Caco-2 (cell line): ENCODE data around the gene FRMD4A. TPM values are rescaled to one million over a fixed set of nuclear protein-coding genes. Genes with fewer than 3 reads are reported as not detected.

ENCODE experiments used
- BruUV-seq: library from RNA; stranded (reverse); fragments of 400-500 nt; replicated peaks from 2 replicates; lab custom pipeline; 2021; lab: Mats Ljungman, UMichigan
- CTCF ChIA-PET: fragments of 300-600 bp; sonication (Branson Sonifier 250); formaldehyde crosslinking; loops from one replicate; lab custom pipeline; 2022; ENCODE audit warnings: antibody characterized with exemption; lab: Charles Lee
- POLR2A ChIA-PET: fragments of 300-600 bp; sonication (Branson Sonifier 250); formaldehyde crosslinking; loops from one replicate; lab custom pipeline; 2022; ENCODE audit warnings: antibody characterized with exemption; lab: Charles Lee
- DNase-seq, 2 experiments: peaks; one replicate each; pipeline versions ENCODE4 v3.0.0 to v3.0.0-alpha.2; 2020 to 2022
- H3K27me3 ChIP-seq: replicated peaks from 2 replicates; pipeline ENCODE4 v1.6.0; 2011; ENCODE audit warnings: low read length; ENCODE audit not compliant: control insufficient read depth, insufficient read depth
- H3K36me3 ChIP-seq: 2 replicates; pipeline ENCODE4 v1.5.1; 2011; ENCODE audit warnings: low read length; ENCODE audit not compliant: control insufficient read depth, insufficient read depth
- H3K4me1 ChIP-seq: fragments of 250-450 bp; sonication (Bioruptor Pico); 2 replicates; pipeline ENCODE4 v1.5.1; 2020; ENCODE audit warnings: mild to moderate bottlenecking
- H3K4me3 ChIP-seq: 2 replicates; pipeline ENCODE4 v1.5.1; 2011; ENCODE audit warnings: low read depth, mild to moderate bottlenecking, control low read depth, low read length
- H3K9me3 ChIP-seq: fragments of 250-450 bp; sonication (Bioruptor Pico); 2 replicates; pipeline ENCODE4 v1.5.1; 2020; ENCODE audit warnings: mild to moderate bottlenecking, moderate library complexity
- H3K27ac Mint-ChIP-seq: one replicate; pipeline ENCODE4 v1.8.0; 2022; ENCODE audit warnings: mixed read lengths; ENCODE audit not compliant: unreplicated experiment
- H3K27me3 Mint-ChIP-seq: one replicate; pipeline ENCODE4 v1.8.0; 2022; ENCODE audit warnings: mixed read lengths; ENCODE audit not compliant: insufficient read depth, unreplicated experiment
- H3K36me3 Mint-ChIP-seq: one replicate; pipeline ENCODE4 v1.8.0; 2022; ENCODE audit warnings: mild to moderate bottlenecking, mixed read lengths; ENCODE audit not compliant: insufficient read depth, unreplicated experiment
- H3K4me1 Mint-ChIP-seq: one replicate; pipeline ENCODE4 v1.8.0; 2022; ENCODE audit warnings: low read depth, mixed read lengths; ENCODE audit not compliant: unreplicated experiment
- H3K4me3 Mint-ChIP-seq: one replicate; pipeline ENCODE4 v1.8.0; 2022; ENCODE audit warnings: mild to moderate bottlenecking, moderate library complexity, mixed read lengths; ENCODE audit not compliant: unreplicated experiment
- H3K9me3 Mint-ChIP-seq: one replicate; pipeline ENCODE4 v1.8.0; 2022; ENCODE audit warnings: mixed read lengths; ENCODE audit not compliant: unreplicated experiment
- intact Hi-C: fragments of 100-400 bp; cut with micrococcal nuclease; formaldehyde crosslinking; loops from one replicate; pipeline ENCODE4 v1.10.0; 2022; ENCODE audit not compliant: unreplicated experiment
- total RNA-seq: library from RNA; stranded (reverse); gene quantifications from 2 replicates; pipeline ENCODE4 v1.2.3, GENCODE V29; 2022
- TF ChIP-seq, protein P1 (sequence below), 2 experiments: fragments of 200-600 bp in 1 of 2; IDR thresholded peaks; 1 replicate in 1 of 2; 2 replicates in 1 of 2; pipeline versions ENCODE4 v1.5.1 to v1.8.0; 2011 to 2022; ENCODE audit warnings: antibody characterized with exemption in 1 of 2, control low read depth in 1 of 2, inconsistent platforms in 1 of 2, low read depth in 1 of 2, low read length in 1 of 2, mild to moderate bottlenecking in 1 of 2, moderate library complexity in 1 of 2; ENCODE audit not compliant: insufficient read depth in 1 of 2, severe bottlenecking in 1 of 2, unreplicated experiment in 1 of 2

Gene FRMD4A
- total RNA-seq, 1 experiment from 2014 or later: 52.1 TPM

DNA sequence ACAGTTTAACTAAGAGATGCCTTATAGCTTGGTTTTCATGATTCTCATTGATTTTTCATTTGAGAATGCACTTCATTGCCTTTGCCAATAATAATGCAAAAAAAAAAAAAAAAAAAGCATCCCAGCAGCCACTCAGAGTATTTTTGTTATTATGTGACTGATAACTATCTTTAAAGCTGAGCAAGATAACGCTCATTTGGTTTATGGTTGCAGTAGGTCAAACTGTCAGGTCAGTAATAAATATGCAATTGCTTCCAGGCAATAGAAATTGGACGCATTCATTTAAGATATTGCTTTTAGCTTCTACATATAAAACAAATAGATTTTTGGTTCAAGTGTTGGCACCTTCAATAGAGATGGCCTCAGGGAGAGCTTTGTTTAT is 528.8 kb downstream of the FRMD4A start:
- CTCF ChIA-PET: interaction anchor here (0.7 kb wide), 2 partner anchors 221 to 228 kb away, joined by 5 to 9 read pairs; no protein-coding TSS in a partner anchor
- intact Hi-C loops: no loop called here
- no peak for DNase-seq
- H3K36me3 Mint-ChIP-seq: no peaks in the 10 kb centered on the region
- Histone ChIP-seq H3K36me3 (no peaks in the 10 kb centered on the region), H3K27me3 (no peaks in the 10 kb centered on the region), H3K4me1 (peaks cover 3% of the 10 kb centered on the region; the same call in 1 of the 2 replicates), H3K9me3 (no peaks in the 10 kb centered on the region), H3K4me3 (no peak overlapping the region)
- no peaks in the 10 kb centered on the region for H3K9me3 Mint-ChIP-seq
- H3K4me3 Mint-ChIP-seq: no peak overlapping the region
- BruUV-seq: no TSS peak
- H3K27me3 Mint-ChIP-seq: no peaks in the 10 kb centered on the region
- POLR2A ChIA-PET: interaction anchor here (0.6 kb wide), 3 partner anchors 125 to 788 kb away, joined by 6 to 17 read pairs (median 6); no protein-coding TSS in a partner anchor
- H3K4me1 Mint-ChIP-seq: peaks cover 13% of the 10 kb centered on the region
- TF ChIP-seq, protein P1, sequence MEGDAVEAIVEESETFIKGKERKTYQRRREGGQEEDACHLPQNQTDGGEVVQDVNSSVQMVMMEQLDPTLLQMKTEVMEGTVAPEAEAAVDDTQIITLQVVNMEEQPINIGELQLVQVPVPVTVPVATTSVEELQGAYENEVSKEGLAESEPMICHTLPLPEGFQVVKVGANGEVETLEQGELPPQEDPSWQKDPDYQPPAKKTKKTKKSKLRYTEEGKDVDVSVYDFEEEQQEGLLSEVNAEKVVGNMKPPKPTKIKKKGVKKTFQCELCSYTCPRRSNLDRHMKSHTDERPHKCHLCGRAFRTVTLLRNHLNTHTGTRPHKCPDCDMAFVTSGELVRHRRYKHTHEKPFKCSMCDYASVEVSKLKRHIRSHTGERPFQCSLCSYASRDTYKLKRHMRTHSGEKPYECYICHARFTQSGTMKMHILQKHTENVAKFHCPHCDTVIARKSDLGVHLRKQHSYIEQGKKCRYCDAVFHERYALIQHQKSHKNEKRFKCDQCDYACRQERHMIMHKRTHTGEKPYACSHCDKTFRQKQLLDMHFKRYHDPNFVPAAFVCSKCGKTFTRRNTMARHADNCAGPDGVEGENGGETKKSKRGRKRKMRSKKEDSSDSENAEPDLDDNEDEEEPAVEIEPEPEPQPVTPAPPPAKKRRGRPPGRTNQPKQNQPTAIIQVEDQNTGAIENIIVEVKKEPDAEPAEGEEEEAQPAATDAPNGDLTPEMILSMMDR (IDR thresholded peaks at IDR 0.05; ENCODE audit: insufficient read depth in 1 of 2, low read depth in 1 of 2, low read length in 1 of 2, severe bottlenecking in 1 of 2, unreplicated experiment in 1 of 2): no peak
- H3K27ac Mint-ChIP-seq: no peak overlapping the region

DNA sequence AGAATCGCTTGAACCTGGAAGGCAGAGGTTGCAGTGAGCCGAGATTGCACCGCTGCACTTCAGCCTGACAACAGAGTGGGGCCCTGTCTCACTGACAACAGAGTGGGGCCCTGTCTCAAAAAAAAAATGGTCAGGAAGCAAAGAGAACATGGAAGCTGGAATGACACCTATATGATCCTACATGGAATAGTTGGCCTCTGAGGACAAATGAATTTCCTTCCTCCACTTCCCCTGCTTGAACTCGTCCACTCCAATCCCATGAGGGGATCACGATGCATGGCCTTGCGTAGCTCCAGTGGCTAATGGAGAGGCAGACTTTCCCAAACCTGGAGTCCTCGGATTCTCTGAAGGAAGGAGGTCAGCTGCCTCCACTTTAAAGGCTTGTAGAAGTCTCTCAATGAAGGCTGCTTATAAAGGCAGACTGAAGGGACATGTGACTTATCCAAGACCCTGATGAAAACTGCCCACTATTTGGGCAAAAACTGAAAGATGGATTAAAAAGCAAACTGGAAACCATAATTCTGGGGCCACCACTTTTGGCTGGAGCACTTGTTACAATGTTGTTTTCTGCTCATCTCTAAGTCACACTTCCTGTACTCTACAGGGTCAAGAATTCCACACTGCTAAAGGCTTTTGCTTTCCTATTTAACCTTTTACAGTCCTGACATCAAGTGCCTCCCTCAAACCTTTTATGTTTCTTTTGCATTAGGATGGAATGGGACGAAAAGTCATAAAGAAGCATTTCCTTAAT is 529.4 kb downstream of the FRMD4A start:
- ChIA-PET POLR2A (interaction anchor here (0.6 kb wide), 1 partner anchor 262 kb away, joined by 6 read pairs; no protein-coding TSS in a partner anchor), CTCF (interaction anchor here (0.7 kb wide), 2 partner anchors 221 to 229 kb away, joined by 5 to 9 read pairs; no protein-coding TSS in a partner anchor)
- Histone ChIP-seq H3K4me3 (no peak overlapping the region), H3K27me3 (no peaks in the 10 kb centered on the region), H3K36me3 (no peaks in the 10 kb centered on the region), H3K9me3 (no peaks in the 10 kb centered on the region), H3K4me1 (peaks cover 3% of the 10 kb centered on the region; the same call in 1 of the 2 replicates)
- DNase-seq: no peak
- Mint-ChIP-seq H3K27me3 (peaks cover under 1% of the 10 kb centered on the region), H3K27ac (no peak overlapping the region), H3K9me3 (no peaks in the 10 kb centered on the region), H3K4me1 (peaks cover 15% of the 10 kb centered on the region), H3K36me3 (no peaks in the 10 kb centered on the region), H3K4me3 (no peak overlapping the region)
- TF ChIP-seq, protein P1 (IDR thresholded peaks at IDR 0.05; ENCODE audit: insufficient read depth in 1 of 2, low read depth in 1 of 2, low read length in 1 of 2, severe bottlenecking in 1 of 2, unreplicated experiment in 1 of 2): no peak
- BruUV-seq: no TSS peak
- intact Hi-C loops: no loop called here

DNA sequence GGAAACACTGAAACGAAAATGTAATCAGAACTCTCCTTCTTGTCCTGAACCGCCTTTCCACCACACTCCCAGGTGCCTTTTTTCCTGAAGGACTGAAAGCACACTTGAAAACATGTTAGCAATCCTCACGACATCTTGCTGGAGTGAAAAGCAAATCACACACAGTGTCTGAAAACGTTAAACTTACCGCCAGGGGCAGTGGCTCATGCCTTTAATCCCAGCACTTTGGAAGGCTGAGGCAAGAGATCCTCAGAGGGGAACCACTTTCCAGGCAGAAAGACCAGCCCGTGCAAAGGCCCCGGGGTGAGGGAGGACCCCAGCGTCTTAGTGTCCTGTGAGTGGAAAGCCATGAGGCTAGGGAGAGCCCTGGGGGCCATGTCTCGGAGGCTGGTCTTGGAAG is 533.6 kb downstream of the FRMD4A start:
- ChIA-PET CTCF (no interaction called here), POLR2A (no interaction called here)
- no peak overlapping the region for H3K4me3 Mint-ChIP-seq
- H3K27ac Mint-ChIP-seq: no peak overlapping the region
- H3K36me3 Mint-ChIP-seq: no peaks in the 10 kb centered on the region
- no peaks in the 10 kb centered on the region for H3K9me3 Mint-ChIP-seq
- no peaks in the 10 kb centered on the region for H3K4me1 ChIP-seq
- TF ChIP-seq, protein P1 (IDR thresholded peaks at IDR 0.05; ENCODE audit: insufficient read depth in 1 of 2, low read depth in 1 of 2, low read length in 1 of 2, severe bottlenecking in 1 of 2, unreplicated experiment in 1 of 2): no peak
- no peaks in the 10 kb centered on the region for H3K36me3 ChIP-seq
- no peaks in the 10 kb centered on the region for H3K27me3 ChIP-seq
- intact Hi-C loops: no loop called here
- DNase-seq: no peak
- BruUV-seq: no TSS peak
- peaks cover 3% of the 10 kb centered on the region for H3K27me3 Mint-ChIP-seq
- peaks cover 7% of the 10 kb centered on the region for H3K4me1 Mint-ChIP-seq
- no peak overlapping the region for H3K4me3 ChIP-seq
- H3K9me3 ChIP-seq: no peaks in the 10 kb centered on the region
